ENCODE measurements around the gene NUP153. TPM values are rescaled to one million over a fixed set of nuclear protein-coding genes. Genes with fewer than 3 reads are reported as not detected.
"Not testable (repeated sequence)": the region's sequence is repeated elsewhere in the genome, so short reads cannot be mapped to it uniquely, and the experiment has no call there.

NUP153 gene
- total and polyA plus RNA-seq, 9 donors = 14.2 to 43.4 (median 33.4) TPM

DNA sequence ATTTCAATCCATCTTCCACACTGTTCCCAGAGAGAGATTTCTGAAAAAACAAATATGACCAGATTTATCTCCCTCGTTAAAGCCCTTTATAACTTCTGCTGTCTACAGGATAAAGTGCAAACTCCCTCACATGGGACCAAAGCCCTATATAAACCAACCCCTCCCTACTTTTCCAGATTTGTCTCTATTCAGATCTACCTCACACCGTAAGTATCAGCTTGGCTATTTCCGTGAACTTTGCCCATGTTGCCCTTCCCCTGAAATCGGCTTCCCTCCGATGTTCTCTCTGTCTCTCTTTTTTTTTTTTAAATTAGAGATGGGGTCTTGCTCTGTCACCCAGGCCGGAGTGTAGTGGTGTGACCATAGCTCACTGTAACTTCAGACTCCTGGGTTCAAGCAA lies 118.7 kb downstream of the NUP153 start:
- Histone ChIP-seq H3K4me1 (ENCODE audit: insufficient read depth) (no peaks in the 10 kb centered on the region), H3K27ac (no peak overlapping the region), H3K27me3 (no peaks in the 10 kb centered on the region), H3K9me3 (no peaks in the 10 kb centered on the region), H3K36me3 (no peaks in the 10 kb centered on the region), H3K4me3 (no peak overlapping the region)
- DNase-seq = no peak
- 72 to 80% (median 74%) methylated on average over 6 of the region's 6 CpGs for WGBS, 3 donors
- intact Hi-C loops (cut with DNase I) = loop anchor here (10.0 kb wide), 3 partner anchors 217 to 433 kb away; partner anchors contain the start of gene RBM24 (in 2 of the 4)
- TF ChIP-seq, protein P1, sequence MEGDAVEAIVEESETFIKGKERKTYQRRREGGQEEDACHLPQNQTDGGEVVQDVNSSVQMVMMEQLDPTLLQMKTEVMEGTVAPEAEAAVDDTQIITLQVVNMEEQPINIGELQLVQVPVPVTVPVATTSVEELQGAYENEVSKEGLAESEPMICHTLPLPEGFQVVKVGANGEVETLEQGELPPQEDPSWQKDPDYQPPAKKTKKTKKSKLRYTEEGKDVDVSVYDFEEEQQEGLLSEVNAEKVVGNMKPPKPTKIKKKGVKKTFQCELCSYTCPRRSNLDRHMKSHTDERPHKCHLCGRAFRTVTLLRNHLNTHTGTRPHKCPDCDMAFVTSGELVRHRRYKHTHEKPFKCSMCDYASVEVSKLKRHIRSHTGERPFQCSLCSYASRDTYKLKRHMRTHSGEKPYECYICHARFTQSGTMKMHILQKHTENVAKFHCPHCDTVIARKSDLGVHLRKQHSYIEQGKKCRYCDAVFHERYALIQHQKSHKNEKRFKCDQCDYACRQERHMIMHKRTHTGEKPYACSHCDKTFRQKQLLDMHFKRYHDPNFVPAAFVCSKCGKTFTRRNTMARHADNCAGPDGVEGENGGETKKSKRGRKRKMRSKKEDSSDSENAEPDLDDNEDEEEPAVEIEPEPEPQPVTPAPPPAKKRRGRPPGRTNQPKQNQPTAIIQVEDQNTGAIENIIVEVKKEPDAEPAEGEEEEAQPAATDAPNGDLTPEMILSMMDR (IDR thresholded peaks at IDR 0.05) = no peak
- TF ChIP-seq POLR2A (IDR thresholded peaks at IDR 0.05) = no peak
- no peak for TF ChIP-seq EP300 (IDR thresholded peaks at IDR 0.05)

DNA sequence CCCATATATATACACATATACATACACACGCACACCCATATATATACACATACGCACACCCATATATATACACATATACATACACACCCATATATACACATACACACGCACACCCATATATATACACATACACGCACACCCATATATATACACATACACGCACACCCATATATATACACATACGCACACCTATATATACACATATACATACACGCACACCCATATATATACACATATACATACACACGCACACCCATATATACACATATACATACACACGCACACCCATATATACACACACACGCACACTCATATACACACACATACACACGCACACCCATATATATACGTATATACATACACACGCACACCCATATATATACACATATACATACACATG lies 120.1 kb downstream of the NUP153 start:
- DNase-seq; H3K4me1 ChIP-seq (ENCODE audit: insufficient read depth); H3K4me3 ChIP-seq; H3K27ac ChIP-seq; H3K27me3 ChIP-seq; H3K36me3 ChIP-seq; H3K9me3 ChIP-seq: not testable (repeated sequence)
- intact Hi-C loops (cut with DNase I) = loop anchor here (10.0 kb wide), 3 partner anchors 218 to 432 kb away; partner anchors contain the start of gene RBM24 (in 2 of the 4)
- 89 to 93% (median 93%) methylated on average over 13 of the region's 13 CpGs for WGBS, 3 donors

- H3K4me1 ChIP-seq (ENCODE audit: insufficient read depth) = no peaks in the 10 kb centered on the region
- no peak overlapping the region for H3K27ac ChIP-seq
- DNase-seq = no peak
- H3K27me3 ChIP-seq = no peaks in the 10 kb centered on the region
- WGBS, 3 donors = 70 to 76% (median 74%) methylated on average over 7 of the region's 7 CpGs
- H3K36me3 ChIP-seq = no peaks in the 10 kb centered on the region
- intact Hi-C loops (cut with DNase I) = loop anchor here (10.0 kb wide), 3 partner anchors 219 to 431 kb away; partner anchors contain the start of gene RBM24 (in 2 of the 4)
- H3K9me3 ChIP-seq = no peaks in the 10 kb centered on the region
- no peak overlapping the region for H3K4me3 ChIP-seq
- no peak for TF ChIP-seq EP300 (IDR thresholded peaks at IDR 0.05)
- TF ChIP-seq POLR2A (IDR thresholded peaks at IDR 0.05) = no peak
- TF ChIP-seq, protein P1 (IDR thresholded peaks at IDR 0.05) = no peak
These were observed 120.8 kb downstream of the NUP153 start for GRCh38 chr6:17585766-17586490.

- peak overlapping the region in 1 of 2 donors; percentile 62 for H3K27ac ChIP-seq
- intact Hi-C loops (cut with DNase I) = loop anchor here (1.0 to 10.0 kb wide), 5 partner anchors 220 to 430 kb away; partner anchors contain the start of gene RBM24 (in 2 of the 4)
- no peaks in the 10 kb centered on the region for H3K36me3 ChIP-seq
- H3K9me3 ChIP-seq = no peaks in the 10 kb centered on the region
- peak in 2 of 5 donors; percentile 17 to 28 for DNase-seq
- 4 to 5% (median 4%) methylated on average over 7 of the region's 7 CpGs for WGBS, 3 donors
- TF ChIP-seq EP300 (IDR thresholded peaks at IDR 0.05) = no peak
- TF ChIP-seq, protein P1 (IDR thresholded peaks at IDR 0.05) = peak; percentile 64 to 92 (median 85)
- H3K4me3 ChIP-seq = no peak overlapping the region
- H3K4me1 ChIP-seq (ENCODE audit: insufficient read depth) = no peaks in the 10 kb centered on the region
- H3K27me3 ChIP-seq = no peaks in the 10 kb centered on the region
These were observed 122.4 kb downstream of the NUP153 start for GRCh38 chr6:17584241-17584803.

DNA sequence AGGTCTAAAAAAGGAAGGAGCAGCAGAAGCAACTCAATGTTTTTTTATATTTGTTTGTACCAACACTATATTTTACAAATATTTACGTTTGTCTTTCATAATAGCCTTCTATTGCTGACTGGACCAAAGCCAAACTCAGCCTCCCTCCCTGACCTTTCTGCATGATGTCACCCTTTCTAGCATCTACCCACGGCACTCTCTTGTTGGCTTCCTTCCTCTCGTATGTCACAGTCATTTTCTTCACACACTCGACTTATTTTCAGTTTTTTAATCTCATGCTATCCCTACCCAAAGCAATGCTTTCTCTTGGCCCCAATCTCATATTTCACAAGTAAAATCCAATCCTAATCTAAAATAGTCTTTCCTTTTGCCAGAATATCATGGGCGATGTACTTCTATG lies 122.9 kb downstream of the NUP153 start:
- no peak for TF ChIP-seq POLR2A (IDR thresholded peaks at IDR 0.05)
- TF ChIP-seq, protein P1 (IDR thresholded peaks at IDR 0.05) = no peak
- TF ChIP-seq EP300 (IDR thresholded peaks at IDR 0.05) = no peak
- Histone ChIP-seq H3K9me3 (no peaks in the 10 kb centered on the region), H3K4me3 (no peak overlapping the region), H3K4me1 (ENCODE audit: insufficient read depth) (no peaks in the 10 kb centered on the region), H3K27ac (peak overlapping the region in 1 of 2 donors; percentile 62), H3K36me3 (no peaks in the 10 kb centered on the region), H3K27me3 (no peaks in the 10 kb centered on the region)
- intact Hi-C loops (cut with DNase I) = loop anchor here (1.0 to 10.0 kb wide), 5 partner anchors 221 to 429 kb away; partner anchors contain the start of gene RBM24 (in 2 of the 4)
- 15 to 25% (median 22%) methylated on average over 5 of the region's 5 CpGs for WGBS, 3 donors
- DNase-seq = no peak

DNA sequence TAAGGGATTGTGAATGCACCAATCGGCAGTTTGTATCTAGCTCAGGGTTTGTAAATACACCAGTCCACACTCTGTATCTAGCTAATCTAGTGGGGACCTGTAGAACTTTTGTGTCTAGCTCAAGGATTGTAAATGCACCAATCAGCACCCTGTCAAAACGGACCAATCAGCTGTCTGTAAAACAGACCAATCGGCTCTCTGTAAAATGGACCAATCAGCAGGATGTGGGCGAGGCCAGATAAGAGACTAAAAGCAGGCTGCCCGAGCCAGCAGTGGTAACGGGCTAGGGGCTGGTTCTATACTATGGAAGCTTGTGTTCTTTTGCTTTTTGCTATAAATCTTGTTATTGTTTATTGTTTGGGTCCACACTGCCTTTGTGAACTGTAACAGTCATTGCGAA lies 125.4 kb downstream of the NUP153 start:
- 90 to 91% (median 91%) methylated on average over 7 of the region's 7 CpGs for WGBS, 3 donors
- intact Hi-C loops (cut with DNase I) = loop anchor here (5.0 to 10.0 kb wide), 4 partner anchors 224 to 426 kb away; partner anchors contain the start of gene RBM24 (in 2 of the 4)
- not testable (repeated sequence) for H3K27me3 ChIP-seq; H3K4me3 ChIP-seq; DNase-seq; H3K27ac ChIP-seq; H3K36me3 ChIP-seq; H3K4me1 ChIP-seq (ENCODE audit: insufficient read depth); H3K9me3 ChIP-seq
